Measurements from ENCODE around the gene MED26. TPM values are rescaled to one million over a fixed set of nuclear protein-coding genes. Genes with fewer than 3 reads are reported as not detected.

MED26 gene
- total and polyA plus RNA-seq, 2 of the 13 experiments (the other 11 are each of a cell fraction or from before 2014, with no cell fraction given), result 3.5 to 3.8 TPM

GRCh38 chr19:16655727-16656126 is 27.7 kb upstream of the MED26 start:
- POLR2A ChIA-PET, result no interaction called here
- Histone ChIP-seq H3K27ac (ENCODE audit: extremely low read length, insufficient read depth, low read length) (no peak overlapping the region), H3K36me3 (replicated peaks in 1 of 2; ENCODE audit: control insufficient read depth in 1 of 2, insufficient read depth in 2 of 2, low read length in 2 of 2) (peaks cover 33 to 61% of the 10 kb centered on the region in 2 experiments), H3K27me3 (ENCODE audit: control insufficient read depth in 1 of 2, insufficient read depth in 2 of 2, low read length in 2 of 2) (no peaks in the 10 kb centered on the region; a peak in 1 of 5 replicates), H3K9ac (ENCODE audit: insufficient read depth, low read depth, low read length) (no peak overlapping the region), H3K4me1 (ENCODE audit: insufficient read depth, low read length) (peaks cover 25% of the 10 kb centered on the region), H3K79me2 (ENCODE audit: insufficient read depth, low read length) (peaks cover 32% of the 10 kb centered on the region), H2AFZ (ENCODE audit: low read length) (no peak overlapping the region), H3K4me2 (ENCODE audit: low read depth, low read length) (no peak overlapping the region), H3K4me3 (replicated peaks in 1 of 3; ENCODE audit: insufficient read depth in 1 of 3, low read depth in 2 of 3, low read length in 3 of 3) (no peak overlapping the region), H3K9me3 (ENCODE audit: low read length) (no peaks in the 10 kb centered on the region), H4K20me1 (ENCODE audit: insufficient read depth, low read length) (peaks cover 22% of the 10 kb centered on the region)
- BruUV-seq (replicated peaks), result no TSS peak
- no peak for FAIRE-seq
- ATAC-seq, result no peak
- intact Hi-C loops (cut with micrococcal nuclease; ENCODE audit: unreplicated experiment) (no loop called here), in situ Hi-C loops (cut with HindIII; ENCODE audit: extremely low pct_ligation_motif_present, low pct_unique_long_range_greater_than_20kb) (no loop called here)
- CTCF ChIA-PET (ENCODE audit: low intra/inter-chr PET ratio, low total read pairs), result no interaction called here
- 93% methylated on average over 11 of the region's 11 CpGs for WGBS (ENCODE audit: low lambda C conversion rate)
- no peak for DNase-seq (ENCODE audit: low spot score)
- TF ChIP-seq ZFP37 (CRISPR knock-in tag; IDR thresholded peaks at IDR 0.05; ENCODE audit: borderline replicate concordance), result no peak
- no peak for TF ChIP-seq ZNF713 (CRISPR knock-in tag; IDR thresholded peaks at IDR 0.05)
- TF ChIP-seq SRSF9 (IDR thresholded peaks at IDR 0.05; ENCODE audit: borderline replicate concordance, insufficient read depth, low read depth, low read length, poor library complexity, severe bottlenecking), result no peak
- TF ChIP-seq, protein P1, sequence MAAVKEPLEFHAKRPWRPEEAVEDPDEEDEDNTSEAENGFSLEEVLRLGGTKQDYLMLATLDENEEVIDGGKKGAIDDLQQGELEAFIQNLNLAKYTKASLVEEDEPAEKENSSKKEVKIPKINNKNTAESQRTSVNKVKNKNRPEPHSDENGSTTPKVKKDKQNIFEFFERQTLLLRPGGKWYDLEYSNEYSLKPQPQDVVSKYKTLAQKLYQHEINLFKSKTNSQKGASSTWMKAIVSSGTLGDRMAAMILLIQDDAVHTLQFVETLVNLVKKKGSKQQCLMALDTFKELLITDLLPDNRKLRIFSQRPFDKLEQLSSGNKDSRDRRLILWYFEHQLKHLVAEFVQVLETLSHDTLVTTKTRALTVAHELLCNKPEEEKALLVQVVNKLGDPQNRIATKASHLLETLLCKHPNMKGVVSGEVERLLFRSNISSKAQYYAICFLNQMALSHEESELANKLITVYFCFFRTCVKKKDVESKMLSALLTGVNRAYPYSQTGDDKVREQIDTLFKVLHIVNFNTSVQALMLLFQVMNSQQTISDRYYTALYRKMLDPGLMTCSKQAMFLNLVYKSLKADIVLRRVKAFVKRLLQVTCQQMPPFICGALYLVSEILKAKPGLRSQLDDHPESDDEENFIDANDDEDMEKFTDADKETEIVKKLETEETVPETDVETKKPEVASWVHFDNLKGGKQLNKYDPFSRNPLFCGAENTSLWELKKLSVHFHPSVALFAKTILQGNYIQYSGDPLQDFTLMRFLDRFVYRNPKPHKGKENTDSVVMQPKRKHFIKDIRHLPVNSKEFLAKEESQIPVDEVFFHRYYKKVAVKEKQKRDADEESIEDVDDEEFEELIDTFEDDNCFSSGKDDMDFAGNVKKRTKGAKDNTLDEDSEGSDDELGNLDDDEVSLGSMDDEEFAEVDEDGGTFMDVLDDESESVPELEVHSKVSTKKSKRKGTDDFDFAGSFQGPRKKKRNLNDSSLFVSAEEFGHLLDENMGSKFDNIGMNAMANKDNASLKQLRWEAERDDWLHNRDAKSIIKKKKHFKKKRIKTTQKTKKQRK (IDR thresholded peaks at IDR 0.05; ENCODE audit: low read length), result no peak
- TF ChIP-seq, protein P2, sequence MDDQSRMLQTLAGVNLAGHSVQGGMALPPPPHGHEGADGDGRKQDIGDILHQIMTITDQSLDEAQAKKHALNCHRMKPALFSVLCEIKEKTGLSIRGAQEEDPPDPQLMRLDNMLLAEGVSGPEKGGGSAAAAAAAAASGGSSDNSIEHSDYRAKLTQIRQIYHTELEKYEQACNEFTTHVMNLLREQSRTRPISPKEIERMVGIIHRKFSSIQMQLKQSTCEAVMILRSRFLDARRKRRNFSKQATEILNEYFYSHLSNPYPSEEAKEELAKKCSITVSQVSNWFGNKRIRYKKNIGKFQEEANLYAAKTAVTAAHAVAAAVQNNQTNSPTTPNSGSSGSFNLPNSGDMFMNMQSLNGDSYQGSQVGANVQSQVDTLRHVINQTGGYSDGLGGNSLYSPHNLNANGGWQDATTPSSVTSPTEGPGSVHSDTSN (CRISPR knock-in tag; IDR thresholded peaks at IDR 0.05; ENCODE audit: borderline replicate concordance), result no peak
- no peak for TF ChIP-seq SRSF1 (optimal IDR thresholded peaks at IDR 0.05; ENCODE audit: low read depth, low read length)
- TF ChIP-seq FOXC1 (CRISPR knock-in tag; IDR thresholded peaks at IDR 0.05; ENCODE audit: borderline replicate concordance), result no peak
- TF ChIP-seq FLYWCH1 (CRISPR knock-in tag; IDR thresholded peaks at IDR 0.05), result no peak
- no peak for TF ChIP-seq RBAK (CRISPR knock-in tag; IDR thresholded peaks at IDR 0.05)
- TF ChIP-seq ZNF782 (CRISPR knock-in tag; IDR thresholded peaks at IDR 0.05; ENCODE audit: borderline replicate concordance), result no peak
- TF ChIP-seq FIP1L1 (IDR thresholded peaks at IDR 0.05; ENCODE audit: borderline replicate concordance, insufficient read depth, low read depth, low read length), result no peak
- no peak for TF ChIP-seq LRRFIP1 (CRISPR knock-in tag; conservative IDR thresholded peaks at IDR 0.05)
- TF ChIP-seq ZSCAN9 (CRISPR knock-in tag; IDR thresholded peaks at IDR 0.05; ENCODE audit: borderline replicate concordance), result no peak
- no peak for TF ChIP-seq ZBTB4 (CRISPR knock-in tag; IDR thresholded peaks at IDR 0.05; ENCODE audit: borderline replicate concordance)
